Spleen (tissue), 11 donors: ENCODE measurements around the gene UGT8. TPM values are rescaled to one million over a fixed set of nuclear protein-coding genes. Genes with fewer than 3 reads are reported as not detected.

Experiments used
- DNase-seq: peaks from one replicate; pipeline ENCODE4 v3.0.0-alpha.2; 2020
- H3K27ac ChIP-seq, 8 donors: fragments of 200-600 bp; sonication (generic) in 7 of 8; 1 replicate in 4 of 8; 2 replicates in 4 of 8; pipeline versions ENCODE4 v1.5.0 to v1.8.0; 2016 to 2021; ENCODE audit warnings: inconsistent platforms in 4 of 8, mild to moderate bottlenecking in 4 of 8, moderate library complexity in 1 of 8
- H3K27me3 ChIP-seq, 7 donors: fragments of 200-600 bp; sonication (generic) in 6 of 7; replicated peaks in 1 of 7; 1 replicate in 4 of 7; 2 replicates in 3 of 7; pipeline versions ENCODE4 v1.5.0 to v1.8.0; 2016 to 2021; ENCODE audit warnings: inconsistent platforms in 3 of 7, mild to moderate bottlenecking in 1 of 7
- H3K36me3 ChIP-seq, 6 donors: fragments of 200-600 bp; sonication (generic) in 5 of 6; 1 replicate in 4 of 6; 2 replicates in 2 of 6; pipeline versions ENCODE4 v1.5.0 to v1.8.0; 2016 to 2021; ENCODE audit warnings: inconsistent platforms in 2 of 6
- H3K4me1 ChIP-seq, 6 donors: fragments of 200-600 bp; sonication (generic) in 5 of 6; 1 replicate in 3 of 6; 2 replicates in 3 of 6; pipeline versions ENCODE4 v1.5.0 to v1.8.0; 2016 to 2021; ENCODE audit warnings: inconsistent platforms in 3 of 6
- H3K4me3 ChIP-seq, 8 donors: fragments of 200-600 bp; sonication (generic) in 7 of 8; 1 replicate in 4 of 8; 2 replicates in 4 of 8; pipeline versions ENCODE4 v1.5.0 to v1.8.0; 2016 to 2021; ENCODE audit warnings: inconsistent platforms in 4 of 8, mild to moderate bottlenecking in 4 of 8, moderate library complexity in 2 of 8
- H3K9me3 ChIP-seq, 8 donors: fragments of 200-600 bp; sonication (generic) in 7 of 8; 1 replicate in 4 of 8; 2 replicates in 4 of 8; pipeline versions ENCODE4 v1.5.0 to v1.8.0; 2016 to 2021; ENCODE audit warnings: inconsistent platforms in 4 of 8
- CTCF ChIP-seq, 11 experiments: fragments of 200-600 bp in 7 of 11; fragments of 450-650 bp in 4 of 11; sonication (generic) in 4 of 11; IDR thresholded peaks in 8 of 11; conservative IDR thresholded peaks in 3 of 11; 1 replicate in 7 of 11; 2 replicates in 4 of 11; pipeline versions ENCODE4 v1.4.0 to v1.8.0; 2016 to 2021; ENCODE audit warnings: antibody characterized with exemption in 11 of 11, inconsistent platforms in 4 of 11, mild to moderate bottlenecking in 1 of 11
- POLR2A ChIP-seq, 3 donors: fragments of 450-650 bp; IDR thresholded peaks; one replicate each; pipeline ENCODE4 v1.5.1; 2017; ENCODE audit warnings: antibody characterized with exemption in 3 of 3, mild to moderate bottlenecking in 1 of 3
- POLR2AphosphoS5 ChIP-seq, 3 donors: sonication (generic); formaldehyde crosslinking; IDR thresholded peaks; one replicate each; pipeline ENCODE4 v1.5.1; 2017; ENCODE audit warnings: antibody characterized with exemption in 3 of 3
- WGBS, 5 donors: extraction: QIAGEN DNeasy Blood & Tissue Kit in 3 of 5; methylation state at CpG; one replicate each; pipeline versions ENCODE4 v1.1.5 to v1.1.7; 2013 to 2018; 5-methylcytosine and 5-hydroxymethylcytosine counted together
- intact Hi-C: fragments of 100-400 bp; cut with DNase I; formaldehyde crosslinking; loops from one replicate; pipeline ENCODE4 v1.15.0; 2023; ENCODE audit warnings: low total_unique reads
- polyA plus RNA-seq, 3 donors: library from polyadenylated mRNA; stranded (reverse); fragments of 200-250 nt; gene quantifications; one replicate each; pipeline ENCODE4 v1.2.1, GENCODE V29; 2013
- total RNA-seq, 7 donors: library from RNA; depleted of rRNA in 3 of 7; stranded (reverse); fragments of >200 nt in 3 of 7; fragmentation: NEBNext Ultra II Directional in 4 of 7; extraction: Animal tissue kit (Norgen Biotek cat#: 25700) in 4 of 7; gene quantifications; one replicate each; pipeline versions ENCODE4 v1.1.0 to v1.2.1, GENCODE V29; 2016 to 2021
- donor health status: healthy with polysubstance abuse.
- donor health status: DM: no; HTN: no; CAD: no; lungs with moderate emphysema.
- donor health status: DM: no; HTN: no; CAD: no.
- donor health status: Bipolar disorder and iron deficiency.
- donor health status: healthy.
- donor health status: DM: no; HTN: no; CAD: no.
- donor health status: DM: yes; HTN: yes; CAD: no.

The UGT8 gene
- total and polyA plus RNA-seq, 10 donors = 2.1 to 7.0 (median 6.5) TPM

- TF ChIP-seq POLR2A (IDR thresholded peaks at IDR 0.05) (no peak), POLR2AphosphoS5 (IDR thresholded peaks at IDR 0.05) (no peak), CTCF (IDR thresholded peaks at IDR 0.05 in 8 of 11, conservative IDR thresholded peaks at IDR 0.05 in 3 of 11) (no peak)
- H3K27me3 ChIP-seq = no peaks in the 10 kb centered on the region
- no peaks in the 10 kb centered on the region for H3K9me3 ChIP-seq
- no peaks in the 10 kb centered on the region for H3K4me1 ChIP-seq
- H3K27ac ChIP-seq = no peak overlapping the region
- 59 to 81% (median 73%) methylated on average over 2 of the region's 2 CpGs for WGBS, 5 donors
- no peak for DNase-seq
- intact Hi-C loops = no loop called here
- no peak overlapping the region for H3K4me3 ChIP-seq
- no peaks in the 10 kb centered on the region for H3K36me3 ChIP-seq
Observed at GRCh38 chr4:114654592-114654991, 56.0 kb downstream of the UGT8 start.

- H3K4me3 ChIP-seq = no peak overlapping the region
- H3K27ac ChIP-seq = no peak overlapping the region
- no peak for DNase-seq
- H3K4me1 ChIP-seq = no peaks in the 10 kb centered on the region
- TF ChIP-seq CTCF (IDR thresholded peaks at IDR 0.05 in 8 of 11, conservative IDR thresholded peaks at IDR 0.05 in 3 of 11) (no peak), POLR2A (IDR thresholded peaks at IDR 0.05) (no peak), POLR2AphosphoS5 (IDR thresholded peaks at IDR 0.05) (no peak)
- H3K9me3 ChIP-seq = no peaks in the 10 kb centered on the region
- intact Hi-C loops = no loop called here
- H3K36me3 ChIP-seq = no peaks in the 10 kb centered on the region
- H3K27me3 ChIP-seq = no peaks in the 10 kb centered on the region
Observed at GRCh38 chr4:114658179-114658578, 59.6 kb downstream of the UGT8 start.

GRCh38 chr4:114658776-114659175, 60.2 kb downstream of the UGT8 start:
- Histone ChIP-seq H3K27ac (no peak overlapping the region), H3K36me3 (no peaks in the 10 kb centered on the region), H3K9me3 (no peaks in the 10 kb centered on the region), H3K4me3 (no peak overlapping the region), H3K4me1 (no peaks in the 10 kb centered on the region), H3K27me3 (no peaks in the 10 kb centered on the region)
- intact Hi-C loops = no loop called here
- no peak for DNase-seq
- 83 to 89% (median 88%) methylated on average over 4 of the region's 4 CpGs for WGBS, 5 donors
- TF ChIP-seq POLR2AphosphoS5 (IDR thresholded peaks at IDR 0.05) (no peak), CTCF (IDR thresholded peaks at IDR 0.05 in 8 of 11, conservative IDR thresholded peaks at IDR 0.05 in 3 of 11) (no peak)

- no peaks in the 10 kb centered on the region for H3K4me1 ChIP-seq
- WGBS, 5 donors = 2 to 6% (median 3%) methylated on average over 4 of the region's 4 CpGs
- intact Hi-C loops = no loop called here
- peak in 10 of 11 experiments; percentile 29 to 68 (median 60) for TF ChIP-seq CTCF (IDR thresholded peaks at IDR 0.05 in 8 of 11, conservative IDR thresholded peaks at IDR 0.05 in 3 of 11)
- TF ChIP-seq POLR2AphosphoS5 (IDR thresholded peaks at IDR 0.05) = no peak
- H3K27me3 ChIP-seq = no peaks in the 10 kb centered on the region
- peak; percentile 66 for DNase-seq
- H3K9me3 ChIP-seq = no peaks in the 10 kb centered on the region
- H3K4me3 ChIP-seq = no peak overlapping the region
- peaks cover 0 to 7% (median 0%) of the 10 kb centered on the region in 6 donors for H3K36me3 ChIP-seq
- no peak overlapping the region for H3K27ac ChIP-seq
Observed at GRCh38 chr4:114659386-114660008, 60.9 kb downstream of the UGT8 start.
